BLaER1 treated with 17β-estradiol and CSF1 and Interleukin-3, amounts not matched to agents 10 nM and 100 nM (cell line): Measurements from ENCODE around the gene NR2C1.
"Not testable (repeated sequence)": the region's sequence is repeated elsewhere in the genome, so short reads cannot be mapped to it uniquely, and the experiment has no call there.

Source experiments
- H3K27ac ChIP-seq, 11 experiments: shearing (Covaris generic); formaldehyde crosslinking; 2 replicates each; pipeline ENCODE4 v1.8.1; 2022
- H3K27me3 ChIP-seq, 11 experiments: shearing (Covaris generic); formaldehyde crosslinking; 2 replicates each; pipeline ENCODE4 v1.8.1; 2022
- H3K36me3 ChIP-seq, 11 experiments: shearing (Covaris generic); formaldehyde crosslinking; 2 replicates each; pipeline ENCODE4 v1.8.1; 2022
- H3K4me1 ChIP-seq, 10 experiments: shearing (Covaris generic); formaldehyde crosslinking; 2 replicates each; pipeline ENCODE4 v1.8.1; 2022
- H3K4me2 ChIP-seq, 11 experiments: shearing (Covaris generic); formaldehyde crosslinking; 2 replicates each; pipeline ENCODE4 v1.8.1; 2022
- H3K4me3 ChIP-seq, 10 experiments: shearing (Covaris generic); formaldehyde crosslinking; 2 replicates each; pipeline ENCODE4 v1.8.1; 2022
- H3K9ac ChIP-seq, 11 experiments: shearing (Covaris generic); formaldehyde crosslinking; 2 replicates each; pipeline ENCODE4 v1.8.1; 2022
- H3K9me3 ChIP-seq, 11 experiments: shearing (Covaris generic); formaldehyde crosslinking; replicated peaks in 1 of 11; 2 replicates each; pipeline ENCODE4 v1.8.1; 2022
- H4K20me1 ChIP-seq, 11 experiments: shearing (Covaris generic); formaldehyde crosslinking; 2 replicates each; pipeline ENCODE4 v1.8.1; 2022
- Cebpa-rat ChIP-seq, 11 experiments: shearing (Covaris generic); IDR thresholded peaks; 2 replicates each; pipeline ENCODE4 v1.8.1; 2022

The NR2C1 gene

GRCh38 chr12:95107362-95107761, 33.9 kb upstream of the NR2C1 start:
- Histone ChIP-seq H3K27me3 (no peaks in the 10 kb centered on the region), H3K4me3 (no peak overlapping the region), H3K4me2 (no peak overlapping the region), H3K36me3 (peaks cover 0 to 75% (median 0%) of the 10 kb centered on the region in 11 experiments; a peak in 11 of 22 replicates), H3K9ac (no peak overlapping the region), H3K4me1 (peaks cover 23 to 33% (median 29%) of the 10 kb centered on the region in 10 experiments), H3K9me3 (no peaks in the 10 kb centered on the region), H3K27ac (no peak overlapping the region), H4K20me1 (no peaks in the 10 kb centered on the region)
- no peak for TF ChIP-seq Cebpa-rat (IDR thresholded peaks at IDR 0.05)

GRCh38 chr12:95105540-95105939, 32.1 kb upstream of the NR2C1 start:
- Histone ChIP-seq H3K9ac (no peak overlapping the region), H3K4me1 (peaks cover 16 to 39% (median 25%) of the 10 kb centered on the region in 10 experiments), H3K27me3 (no peaks in the 10 kb centered on the region), H4K20me1 (no peaks in the 10 kb centered on the region), H3K4me3 (no peak overlapping the region), H3K27ac (no peak overlapping the region), H3K4me2 (no peak overlapping the region), H3K36me3 (peaks cover 0 to 66% (median 1%) of the 10 kb centered on the region in 11 experiments; a peak in 10 of 22 replicates), H3K9me3 (no peaks in the 10 kb centered on the region)
- no peak for TF ChIP-seq Cebpa-rat (IDR thresholded peaks at IDR 0.05)

- no peak for TF ChIP-seq Cebpa-rat (IDR thresholded peaks at IDR 0.05)
- H3K9ac ChIP-seq, result no peak overlapping the region
- H3K36me3 ChIP-seq, result peaks cover 0 to 70% (median 5%) of the 10 kb centered on the region in 11 experiments; a peak in 10 of 22 replicates
- no peaks in the 10 kb centered on the region for H3K27me3 ChIP-seq
- H3K4me1 ChIP-seq, result peaks cover 16 to 39% (median 25%) of the 10 kb centered on the region in 10 experiments
- peak overlapping the region in 1 of 11 experiments; percentile 1; a peak in 1 of 22 replicates for H3K27ac ChIP-seq
- H3K9me3 ChIP-seq, result no peaks in the 10 kb centered on the region
- H4K20me1 ChIP-seq, result no peaks in the 10 kb centered on the region
- peak overlapping the region in 3 of 11 experiments; percentile 29 to 75 (median 54); a peak in 4 of 22 replicates for H3K4me2 ChIP-seq
- H3K4me3 ChIP-seq, result no peak overlapping the region
Measured at GRCh38 chr12:95104919-95105452, 31.6 kb upstream of the NR2C1 start.

GRCh38 chr12:95102916-95103671, 29.7 kb upstream of the NR2C1 start:
- Histone ChIP-seq H3K27me3 (no peaks in the 10 kb centered on the region), H3K27ac (peak overlapping the region in 9 of 11 experiments; percentile 10 to 69 (median 45); a peak in 15 of 22 replicates), H3K9ac (peak overlapping the region in 1 of 11 experiments; percentile 42; a peak in 1 of 22 replicates), H3K4me2 (peak overlapping the region; percentile 13 to 75 (median 54); a peak in 21 of 22 replicates), H3K4me1 (peaks cover 16 to 44% (median 26%) of the 10 kb centered on the region in 10 experiments), H3K36me3 (peaks cover 0 to 67% (median 5%) of the 10 kb centered on the region in 11 experiments; a peak in 10 of 22 replicates), H4K20me1 (no peaks in the 10 kb centered on the region), H3K4me3 (no peak overlapping the region), H3K9me3 (no peaks in the 10 kb centered on the region)
- TF ChIP-seq Cebpa-rat (IDR thresholded peaks at IDR 0.05), result no peak

- not testable (repeated sequence) for H3K4me3 ChIP-seq, H3K27me3 ChIP-seq, H3K9me3 ChIP-seq, H4K20me1 ChIP-seq, H3K9ac ChIP-seq
- Histone ChIP-seq H3K27ac (peak overlapping the region in 4 of 11 experiments; percentile 43 to 69 (median 53); a peak in 4 of 22 replicates), H3K4me1 (peaks cover 16 to 55% (median 29%) of the 10 kb centered on the region in 10 experiments), H3K4me2 (peak overlapping the region in 5 of 11 experiments; percentile 29 to 75 (median 54); a peak in 8 of 22 replicates), H3K36me3 (peaks cover 0 to 63% (median 5%) of the 10 kb centered on the region in 11 experiments; a peak in 9 of 22 replicates)
Measured at GRCh38 chr12:95101957-95102356, 28.5 kb upstream of the NR2C1 start.

DNA sequence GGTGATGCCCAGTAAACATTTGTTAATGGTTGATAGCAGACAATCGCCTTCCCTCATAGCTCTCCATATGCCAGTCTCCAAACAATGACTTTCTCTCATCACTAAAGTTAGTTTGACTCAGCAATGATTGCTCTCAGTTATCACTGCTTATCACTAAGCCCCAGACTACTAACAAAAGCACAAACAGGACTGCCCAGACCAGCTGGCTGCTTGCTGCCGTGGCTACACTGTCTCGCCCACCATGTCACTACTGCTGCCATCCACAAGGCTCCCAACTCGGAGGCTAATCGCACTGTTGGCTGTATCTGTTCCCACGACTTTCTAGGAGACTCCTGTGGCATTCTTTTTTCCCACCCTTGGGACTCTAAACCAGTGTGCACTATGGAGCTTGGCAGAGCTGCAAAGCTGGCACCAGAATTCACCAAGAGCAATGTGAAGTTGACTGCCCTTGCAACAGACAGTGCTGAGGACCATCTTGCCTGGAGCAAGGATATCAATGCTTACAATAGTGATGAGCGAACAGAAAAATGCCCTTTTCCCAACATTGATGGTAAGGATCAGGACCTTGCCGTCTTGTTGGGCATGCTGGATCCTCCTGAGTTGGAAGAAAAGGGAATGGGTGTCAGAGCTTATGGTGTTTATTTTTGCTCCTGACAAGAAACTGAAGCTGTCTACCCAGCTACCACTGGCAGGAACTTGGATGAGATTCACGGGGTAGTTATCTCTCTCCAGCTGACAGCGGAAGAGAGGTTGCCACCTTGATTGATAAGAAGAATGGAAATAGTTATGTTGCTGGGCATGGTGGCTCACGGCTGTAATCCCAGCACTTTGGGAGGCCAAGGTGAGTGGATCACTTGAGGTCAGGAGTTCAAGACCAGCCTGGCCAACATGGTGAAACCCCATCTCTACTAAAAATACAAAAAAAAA, 27.1 kb upstream of the NR2C1 start:
- peaks cover 0 to 51% (median 5%) of the 10 kb centered on the region in 11 experiments; a peak in 9 of 22 replicates for H3K36me3 ChIP-seq

GRCh38 chr12:95099270-95099790, 25.9 kb upstream of the NR2C1 start:
- Histone ChIP-seq H3K4me2 (no peak overlapping the region), H3K27me3 (no peaks in the 10 kb centered on the region), H4K20me1 (no peaks in the 10 kb centered on the region), H3K4me1 (peaks cover 24 to 72% (median 53%) of the 10 kb centered on the region in 10 experiments), H3K36me3 (peaks cover 0 to 40% (median 5%) of the 10 kb centered on the region in 11 experiments; a peak in 8 of 22 replicates), H3K9ac (no peak overlapping the region), H3K9me3 (no peaks in the 10 kb centered on the region), H3K4me3 (no peak overlapping the region), H3K27ac (no peak overlapping the region; a peak in 1 of 22 replicates)
- no peak for TF ChIP-seq Cebpa-rat (IDR thresholded peaks at IDR 0.05)

More for the DNA sequence above, 27.1 kb upstream of the NR2C1 start:
- H3K9ac ChIP-seq, result no peak overlapping the region
- H3K4me3 ChIP-seq, result no peak overlapping the region
- H3K4me2 ChIP-seq, result no peak overlapping the region
- H3K27ac ChIP-seq, result no peak overlapping the region
- H3K9me3 ChIP-seq, result no peaks in the 10 kb centered on the region
- TF ChIP-seq Cebpa-rat (IDR thresholded peaks at IDR 0.05), result no peak
- no peaks in the 10 kb centered on the region for H4K20me1 ChIP-seq
- no peaks in the 10 kb centered on the region for H3K27me3 ChIP-seq
- H3K4me1 ChIP-seq, result peaks cover 23 to 70% (median 44%) of the 10 kb centered on the region in 10 experiments

DNA sequence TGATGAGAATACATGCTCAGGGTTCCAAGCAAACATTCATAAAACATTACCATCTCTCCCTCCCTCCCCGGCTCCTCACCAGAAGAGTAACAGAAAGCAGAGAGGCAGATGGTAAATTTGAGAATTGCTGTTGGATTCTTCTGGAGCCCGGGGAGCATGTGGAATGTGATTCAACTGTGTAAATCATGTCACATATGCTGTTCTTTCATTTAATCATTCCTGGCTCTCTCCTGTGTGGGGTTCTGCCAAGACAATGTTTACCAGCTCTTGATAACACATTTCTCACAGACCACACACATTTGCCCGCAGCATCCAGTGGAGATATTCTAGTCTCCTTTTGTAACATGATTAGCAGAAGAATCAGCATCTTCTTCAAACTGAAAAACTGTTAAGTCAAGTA, 23.4 kb upstream of the NR2C1 start:
- no peak for TF ChIP-seq Cebpa-rat (IDR thresholded peaks at IDR 0.05)
- Histone ChIP-seq H3K9ac (peak overlapping the region in 2 of 11 experiments; percentile 29 to 65; a peak in 2 of 22 replicates), H4K20me1 (no peaks in the 10 kb centered on the region), H3K4me3 (no peak overlapping the region), H3K9me3 (no peaks in the 10 kb centered on the region), H3K4me2 (peak overlapping the region in 8 of 11 experiments; percentile 40 to 88 (median 65); a peak in 15 of 22 replicates), H3K27me3 (no peaks in the 10 kb centered on the region), H3K36me3 (peaks cover 0 to 45% (median 11%) of the 10 kb centered on the region in 11 experiments; a peak in 8 of 22 replicates), H3K27ac (peak overlapping the region in 10 of 11 experiments; percentile 48 to 80 (median 66); a peak in 17 of 22 replicates), H3K4me1 (peaks cover 8 to 54% (median 30%) of the 10 kb centered on the region in 10 experiments; a peak in 17 of 20 replicates)
